HG03103 (cell line): Measurements from ENCODE around the gene PRRT1B.
"Not testable (repeated sequence)": the region's sequence is repeated elsewhere in the genome, so short reads cannot be mapped to it uniquely, and the experiment has no call there.

ENCODE experiments used
- ATAC-seq: cut with Tn5 transposase; IDR thresholded peaks from one replicate; pipeline ENCODE4 v1.9.1; 2021; ENCODE audit warnings: low read depth; ENCODE audit not compliant: unreplicated experiment

Gene PRRT1B

GRCh38 chr9:131545003-131545785 lies at the start of gene PRRT1B:
TSS of gene PRRT1B (plus strand) at chr9:131545523. CDS start at chr9:131545616, 93 bp downstream.
- ATAC-seq: no peak

GRCh38 chr9:131495785-131496184 lies 49.5 kb upstream of the PRRT1B start:
- no peak for ATAC-seq

GRCh38 chr9:131496844-131497405 lies 48.4 kb upstream of the PRRT1B start:
- ATAC-seq: no peak

DNA sequence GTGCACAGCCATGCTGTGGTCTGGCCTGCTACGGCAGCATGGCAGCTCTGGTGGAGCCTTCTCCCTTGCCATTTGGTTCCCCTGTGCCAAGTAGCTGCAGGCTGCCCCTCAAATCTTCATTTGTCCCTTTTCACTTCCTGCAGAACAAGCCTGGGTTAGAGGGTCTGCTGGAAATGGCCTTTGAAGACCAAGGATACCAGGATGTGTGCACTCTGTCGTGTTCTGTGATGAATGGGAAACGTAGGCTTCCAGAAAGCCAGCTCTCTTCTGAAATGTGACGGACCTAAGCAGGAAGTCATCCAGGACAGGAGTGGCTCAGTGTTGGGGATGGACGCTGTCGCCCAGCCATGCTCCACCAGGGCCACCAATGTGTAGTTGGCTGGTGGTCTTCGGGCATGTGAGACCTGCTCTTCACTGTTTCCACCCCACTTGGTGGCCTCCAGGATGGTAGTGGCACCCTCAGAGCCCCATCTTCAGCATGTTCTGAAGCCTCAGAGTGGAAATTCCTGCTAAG lies 46.0 kb upstream of the PRRT1B start:
- ATAC-seq: no peak

GRCh38 chr9:131500377-131500776 lies 44.9 kb upstream of the PRRT1B start:
- ATAC-seq: no peak

DNA sequence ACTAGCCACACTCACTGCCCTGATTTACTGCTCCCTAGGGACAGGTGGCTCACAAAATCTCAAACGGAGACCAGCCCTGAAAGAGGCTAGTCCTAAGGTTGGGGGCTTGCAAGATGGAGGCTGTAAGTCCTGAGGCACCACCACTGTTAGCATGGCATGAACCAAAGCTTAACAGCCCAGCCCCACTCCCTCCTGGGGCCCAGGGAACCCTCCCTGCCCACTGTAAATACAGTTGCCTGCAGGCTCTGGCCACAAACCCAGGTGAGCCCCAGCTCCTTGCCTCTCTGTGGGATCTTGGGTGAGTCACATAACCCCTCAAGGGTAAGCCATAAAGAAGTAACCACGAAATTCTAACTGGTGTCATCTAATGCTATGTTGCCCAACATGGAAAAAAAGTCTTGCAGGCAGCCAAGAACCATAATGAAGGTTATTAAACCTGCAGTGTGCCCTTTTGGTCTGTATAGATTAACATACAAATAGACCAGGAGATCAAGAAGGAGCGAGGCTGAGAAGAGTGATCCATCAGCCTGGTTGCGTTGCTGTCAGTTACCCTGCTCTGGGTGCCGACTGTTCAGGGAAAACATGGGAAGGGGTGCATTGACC lies 44.3 kb upstream of the PRRT1B start:
- ATAC-seq: no peak

DNA sequence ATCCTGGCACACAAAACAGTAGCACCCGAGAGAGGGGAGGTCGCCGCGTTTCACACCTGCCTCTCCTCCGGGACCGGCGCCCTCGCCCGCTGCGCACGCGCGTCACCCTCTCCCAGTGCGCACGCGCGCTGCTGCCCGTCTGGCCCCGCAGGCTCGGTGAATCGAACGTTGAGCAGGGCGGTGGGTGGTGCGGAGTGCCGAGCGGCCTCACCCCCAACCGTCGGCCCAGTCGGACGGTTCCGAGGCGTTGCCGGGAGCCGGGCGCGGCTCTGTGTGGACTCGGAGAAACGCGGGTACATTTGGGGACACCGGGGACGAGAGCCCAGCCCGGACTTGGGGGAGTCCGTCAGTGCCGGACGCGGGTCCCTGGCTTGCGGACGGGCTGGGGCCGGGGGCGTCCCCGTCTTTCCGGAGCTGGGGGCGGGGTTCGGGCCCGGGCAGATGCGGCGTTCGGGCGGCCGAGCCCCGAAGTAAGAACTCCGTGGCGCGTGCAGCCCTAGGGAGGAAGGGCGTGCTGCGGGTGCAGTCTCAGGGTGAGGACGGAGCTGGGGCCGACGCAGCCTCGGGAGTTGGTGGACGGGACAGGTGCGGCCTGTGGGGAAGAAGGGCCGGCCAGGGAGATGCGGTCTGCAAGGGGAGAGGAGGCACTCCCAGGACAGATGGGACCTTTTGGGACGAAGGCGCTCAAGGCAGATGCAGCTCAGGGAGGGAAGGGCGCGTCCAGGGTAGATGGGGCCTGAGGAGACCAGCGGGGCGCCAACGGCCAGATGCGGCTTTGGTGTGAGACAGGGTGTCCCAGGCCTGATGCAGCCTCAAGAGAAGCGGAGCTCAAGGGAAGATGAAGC lies 42.3 kb upstream of the PRRT1B start, which contains the start of gene POMT1:
POMT1 (plus strand) TSS at position 138 of the 845 bp plus-strand sequence. CDS start 1,301 bp downstream, outside the sequence.
- ATAC-seq: peak; percentile 70

GRCh38 chr9:131503626-131504465 lies 41.5 kb upstream of the PRRT1B start:
- ATAC-seq: no peak

GRCh38 chr9:131505012-131505411 lies 40.3 kb upstream of the PRRT1B start:
- no peak for ATAC-seq

GRCh38 chr9:131511416-131511815 lies 33.9 kb upstream of the PRRT1B start:
- ATAC-seq: no peak

GRCh38 chr9:131511880-131512279 lies 33.4 kb upstream of the PRRT1B start:
- no peak for ATAC-seq

DNA sequence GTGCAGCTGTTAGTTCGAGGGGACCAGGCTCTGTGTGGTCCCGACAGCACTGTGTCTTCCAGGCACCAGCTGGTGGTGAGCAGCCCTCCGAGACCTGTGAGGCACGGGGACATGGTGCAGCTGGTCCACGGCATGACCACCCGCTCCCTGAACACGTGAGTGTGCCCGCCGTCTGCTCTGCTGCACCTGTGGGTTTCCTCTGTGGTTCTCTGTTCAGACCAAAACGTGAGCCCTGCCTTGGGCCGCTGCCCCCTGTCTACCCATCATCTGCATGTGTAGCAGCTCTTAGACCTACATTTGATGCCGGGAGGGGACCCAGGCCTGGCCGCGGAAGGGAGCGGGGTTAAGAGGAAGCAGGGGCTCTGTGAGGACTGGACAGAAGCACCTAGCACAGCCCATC lies 32.1 kb upstream of the PRRT1B start:
- no peak for ATAC-seq

- ATAC-seq: not testable (repeated sequence)
These were observed 29.7 kb upstream of the PRRT1B start for GRCh38 chr9:131515559-131516031.

GRCh38 chr9:131516100-131516499 lies 29.2 kb upstream of the PRRT1B start:
- no peak for ATAC-seq

- ATAC-seq: no peak
These were observed 28.4 kb upstream of the PRRT1B start for GRCh38 chr9:131516930-131517329.

GRCh38 chr9:131517761-131518190 lies 27.5 kb upstream of the PRRT1B start:
- ATAC-seq: no peak

DNA sequence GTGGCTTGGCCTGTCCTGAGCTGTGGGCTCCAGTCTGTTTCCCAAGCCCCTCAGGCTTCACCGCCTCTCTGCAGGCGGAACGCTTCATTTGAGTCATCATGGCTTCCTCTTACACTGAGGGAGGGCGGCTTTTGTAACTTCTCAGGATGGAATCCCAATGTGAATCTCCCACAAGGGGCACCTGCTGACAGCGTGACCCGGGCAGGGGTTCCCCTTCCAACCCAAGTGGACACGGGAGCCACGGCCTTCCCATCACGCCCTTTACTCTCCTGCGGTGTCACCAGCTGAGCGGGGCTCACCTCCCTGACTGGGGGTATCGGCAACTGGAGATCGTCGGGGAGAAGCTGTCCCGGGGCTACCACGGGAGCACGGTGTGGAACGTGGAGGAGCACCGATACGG lies 26.8 kb upstream of the PRRT1B start:
- no peak for ATAC-seq

GRCh38 chr9:131520503-131520902 lies 24.8 kb upstream of the PRRT1B start:
- no peak for ATAC-seq

- ATAC-seq: no peak
These were observed 24.1 kb upstream of the PRRT1B start for GRCh38 chr9:131521203-131521602.

DNA sequence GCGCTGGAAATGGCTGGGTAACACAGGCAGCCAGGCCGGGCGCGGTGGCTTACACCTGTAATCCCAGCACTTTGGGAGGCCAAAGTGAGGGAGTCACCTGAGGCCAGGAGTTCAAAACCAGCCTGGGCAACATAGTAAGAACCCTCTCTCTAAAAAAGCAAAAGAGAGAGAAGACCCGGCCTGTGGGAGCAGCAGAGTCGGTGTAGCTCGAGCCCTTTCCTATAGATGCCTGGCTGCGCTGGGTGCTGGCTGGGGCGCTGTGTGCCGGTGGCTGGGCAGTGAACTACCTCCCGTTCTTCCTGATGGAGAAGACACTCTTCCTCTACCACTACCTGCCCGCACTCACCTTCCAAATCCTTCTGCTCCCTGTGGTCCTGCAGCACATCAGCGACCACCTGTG lies 23.5 kb upstream of the PRRT1B start:
- ATAC-seq: no peak
